GM18526 (cell line): ENCODE measurements around the gene NRXN3.

Source experiments
- POLR2A ChIP-seq: IDR thresholded peaks from 3 replicates; pipeline ENCODE4 v1.6.1; 2011; ENCODE audit not compliant: insufficient read length; ENCODE audit errors: extremely low read depth

The NRXN3 gene

GRCh38 chr14:79369359-79370332 is 1199.5 kb downstream of the NRXN3 start:
- TF ChIP-seq POLR2A: no peak

- TF ChIP-seq POLR2A: no peak
Observed at GRCh38 chr14:79370969-79371368, 1200.8 kb downstream of the NRXN3 start.

- no peak for TF ChIP-seq POLR2A
Observed at GRCh38 chr14:79373451-79373850, 1203.3 kb downstream of the NRXN3 start.

- TF ChIP-seq POLR2A: no peak
Observed at GRCh38 chr14:79375356-79375755, 1205.2 kb downstream of the NRXN3 start.

- TF ChIP-seq POLR2A: no peak
Observed at GRCh38 chr14:79376557-79376956, 1206.4 kb downstream of the NRXN3 start.

GRCh38 chr14:79378020-79378419 is 1207.8 kb downstream of the NRXN3 start:
- TF ChIP-seq POLR2A: no peak

GRCh38 chr14:79379266-79379665 is 1209.1 kb downstream of the NRXN3 start:
- TF ChIP-seq POLR2A: no peak

- no peak for TF ChIP-seq POLR2A
Observed at GRCh38 chr14:79383031-79383430, 1212.9 kb downstream of the NRXN3 start.

GRCh38 chr14:79383475-79383874 is 1213.3 kb downstream of the NRXN3 start:
- TF ChIP-seq POLR2A: no peak

- no peak for TF ChIP-seq POLR2A
Observed at GRCh38 chr14:79395061-79395460, 1224.9 kb downstream of the NRXN3 start.

GRCh38 chr14:79404874-79405511 is 1234.8 kb downstream of the NRXN3 start:
- no peak for TF ChIP-seq POLR2A

GRCh38 chr14:79405512-79405910 is 1235.3 kb downstream of the NRXN3 start:
- no peak for TF ChIP-seq POLR2A

- no peak for TF ChIP-seq POLR2A
Observed at GRCh38 chr14:79407572-79407971, 1237.4 kb downstream of the NRXN3 start.

GRCh38 chr14:79408696-79409095 is 1238.5 kb downstream of the NRXN3 start:
- TF ChIP-seq POLR2A: no peak

- TF ChIP-seq POLR2A: no peak
Observed at GRCh38 chr14:79411403-79412174, 1241.4 kb downstream of the NRXN3 start.
